ENCODE data around the gene KIF5B. TPM values are rescaled to one million over a fixed set of nuclear protein-coding genes. Genes with fewer than 3 reads are reported as not detected.

The KIF5B gene
- total and polyA plus RNA-seq, 7 donors = 42.6 to 270 (median 199) TPM

DNA sequence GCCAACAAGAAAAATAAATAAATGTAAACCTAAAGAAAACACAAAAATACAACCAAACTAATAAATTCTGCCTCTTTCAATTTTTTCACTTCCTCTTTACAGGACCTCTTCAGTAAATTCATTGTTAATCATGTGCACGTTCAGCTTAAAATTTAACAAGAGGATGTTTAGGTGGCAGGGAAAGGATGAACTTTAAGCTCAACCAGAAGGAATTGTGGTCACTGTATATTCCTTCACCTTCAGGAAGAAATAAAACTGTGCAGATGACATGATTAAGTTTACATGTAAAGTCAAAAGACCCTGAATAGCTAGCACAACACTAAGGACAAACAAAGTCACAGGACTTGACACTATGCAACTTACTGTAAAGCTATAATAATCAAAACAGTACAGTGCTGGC lies 33.0 kb downstream of the KIF5B start:
- intact Hi-C loops (cut with DNase I) = no loop called here
- peaks cover 18 to 89% (median 60%) of the 10 kb centered on the region in 4 donors for H3K36me3 ChIP-seq
- DNase-seq = no peak
- H3K27ac ChIP-seq = no peak overlapping the region
- WGBS, 2 donors = 21 to 45% methylated on average over 1 of the region's 1 CpG
- H3K4me1 ChIP-seq = peaks cover 0 to 7% (median 2%) of the 10 kb centered on the region in 4 donors
- no peaks in the 10 kb centered on the region for H3K9me3 ChIP-seq
- no peaks in the 10 kb centered on the region for H3K27me3 ChIP-seq
- no peak overlapping the region for H3K4me3 ChIP-seq
- no peak for TF ChIP-seq POLR2A (IDR thresholded peaks at IDR 0.05)
- TF ChIP-seq POLR2AphosphoS5 (IDR thresholded peaks at IDR 0.05) = no peak
- TF ChIP-seq EP300 (IDR thresholded peaks at IDR 0.05) = no peak
- TF ChIP-seq, protein P1, sequence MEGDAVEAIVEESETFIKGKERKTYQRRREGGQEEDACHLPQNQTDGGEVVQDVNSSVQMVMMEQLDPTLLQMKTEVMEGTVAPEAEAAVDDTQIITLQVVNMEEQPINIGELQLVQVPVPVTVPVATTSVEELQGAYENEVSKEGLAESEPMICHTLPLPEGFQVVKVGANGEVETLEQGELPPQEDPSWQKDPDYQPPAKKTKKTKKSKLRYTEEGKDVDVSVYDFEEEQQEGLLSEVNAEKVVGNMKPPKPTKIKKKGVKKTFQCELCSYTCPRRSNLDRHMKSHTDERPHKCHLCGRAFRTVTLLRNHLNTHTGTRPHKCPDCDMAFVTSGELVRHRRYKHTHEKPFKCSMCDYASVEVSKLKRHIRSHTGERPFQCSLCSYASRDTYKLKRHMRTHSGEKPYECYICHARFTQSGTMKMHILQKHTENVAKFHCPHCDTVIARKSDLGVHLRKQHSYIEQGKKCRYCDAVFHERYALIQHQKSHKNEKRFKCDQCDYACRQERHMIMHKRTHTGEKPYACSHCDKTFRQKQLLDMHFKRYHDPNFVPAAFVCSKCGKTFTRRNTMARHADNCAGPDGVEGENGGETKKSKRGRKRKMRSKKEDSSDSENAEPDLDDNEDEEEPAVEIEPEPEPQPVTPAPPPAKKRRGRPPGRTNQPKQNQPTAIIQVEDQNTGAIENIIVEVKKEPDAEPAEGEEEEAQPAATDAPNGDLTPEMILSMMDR (IDR thresholded peaks at IDR 0.05) = no peak

DNA sequence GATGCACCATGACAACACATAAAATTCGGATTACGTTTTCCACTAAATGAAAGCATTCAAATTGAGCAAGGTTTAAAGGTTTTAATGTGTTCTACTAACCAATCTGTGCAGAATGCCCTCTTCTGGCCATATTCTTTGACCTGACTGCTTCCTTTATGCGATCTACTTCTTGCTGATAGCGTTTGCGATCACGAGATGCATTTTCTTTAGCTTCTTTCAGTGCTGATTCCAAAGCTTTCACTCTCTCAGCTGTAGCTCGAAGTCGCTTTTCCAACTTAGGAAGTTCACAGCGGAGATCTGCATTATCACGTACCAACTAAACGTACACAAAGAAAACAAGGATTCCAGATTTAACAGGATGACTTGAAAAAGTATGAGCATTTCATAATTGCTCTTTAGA lies 39.2 kb downstream of the KIF5B start:
- Histone ChIP-seq H3K4me1 (peaks cover 0 to 5% (median 2%) of the 10 kb centered on the region in 4 donors), H3K36me3 (peaks cover 48 to 99% (median 84%) of the 10 kb centered on the region in 4 donors), H3K9me3 (no peaks in the 10 kb centered on the region), H3K4me3 (no peak overlapping the region), H3K27me3 (no peaks in the 10 kb centered on the region), H3K27ac (no peak overlapping the region)
- no peak for TF ChIP-seq EP300 (IDR thresholded peaks at IDR 0.05)
- TF ChIP-seq POLR2A (IDR thresholded peaks at IDR 0.05) = no peak
- TF ChIP-seq POLR2AphosphoS5 (IDR thresholded peaks at IDR 0.05) = no peak
- TF ChIP-seq, protein P1 (IDR thresholded peaks at IDR 0.05) = no peak
- WGBS, 2 donors = 95 to 97% methylated on average over 11 of the region's 11 CpGs
- intact Hi-C loops (cut with DNase I) = no loop called here
- no peak for DNase-seq

DNA sequence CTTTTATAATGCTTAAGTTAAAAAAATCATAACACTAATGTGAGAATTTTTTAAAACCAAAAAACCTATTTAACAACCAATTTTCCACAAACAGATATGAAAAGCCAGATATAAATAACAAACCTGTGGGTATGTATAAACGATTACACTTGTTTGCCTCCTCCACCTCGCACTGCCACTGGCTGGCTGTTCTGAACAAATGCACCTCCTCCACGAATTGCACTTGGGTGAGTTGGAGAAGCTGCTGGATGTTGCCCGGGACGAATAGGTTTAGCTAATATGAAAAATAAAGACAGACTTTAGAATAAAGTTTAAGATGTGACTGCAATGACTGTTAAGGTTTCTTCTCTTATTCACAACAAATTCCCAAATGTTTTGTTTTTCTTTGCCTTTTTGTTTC lies 40.8 kb downstream of the KIF5B start:
- DNase-seq = no peak
- Histone ChIP-seq H3K27ac (no peak overlapping the region), H3K4me3 (no peak overlapping the region), H3K9me3 (no peaks in the 10 kb centered on the region), H3K27me3 (no peaks in the 10 kb centered on the region), H3K36me3 (peaks cover 39 to 99% (median 67%) of the 10 kb centered on the region in 4 donors), H3K4me1 (peaks cover 0 to 15% (median 8%) of the 10 kb centered on the region in 4 donors)
- intact Hi-C loops (cut with DNase I) = no loop called here
- TF ChIP-seq, protein P1 (IDR thresholded peaks at IDR 0.05) = no peak
- no peak for TF ChIP-seq EP300 (IDR thresholded peaks at IDR 0.05)
- TF ChIP-seq POLR2AphosphoS5 (IDR thresholded peaks at IDR 0.05) = no peak
- TF ChIP-seq POLR2A (IDR thresholded peaks at IDR 0.05) = no peak
- 91 to 92% methylated on average over 5 of the region's 5 CpGs for WGBS, 2 donors

DNA sequence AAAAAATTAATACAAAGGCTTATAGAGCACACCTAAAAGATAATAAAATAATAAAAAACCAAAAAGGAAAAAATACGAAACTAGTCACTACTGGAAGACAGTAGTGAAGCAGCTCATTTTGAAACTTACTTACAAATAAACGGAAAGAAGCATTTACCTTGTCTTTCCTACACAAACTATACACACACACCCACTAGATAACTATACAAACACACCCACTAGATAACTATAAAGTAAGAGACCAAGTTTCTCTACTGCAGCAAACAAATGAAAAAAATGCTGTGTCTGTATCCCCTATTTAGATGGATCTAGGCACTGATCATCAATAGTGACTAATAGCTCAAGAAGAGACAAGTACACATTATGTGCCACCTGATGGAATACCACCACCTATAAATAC lies 49.2 kb downstream of the KIF5B start:
- H3K9me3 ChIP-seq = no peaks in the 10 kb centered on the region
- H3K27ac ChIP-seq = no peak overlapping the region
- no peak overlapping the region for H3K4me3 ChIP-seq
- peaks cover 0 to 56% (median 0%) of the 10 kb centered on the region in 4 donors for H3K36me3 ChIP-seq
- no peak for TF ChIP-seq EP300 (IDR thresholded peaks at IDR 0.05)
- TF ChIP-seq POLR2A (IDR thresholded peaks at IDR 0.05) = no peak
- TF ChIP-seq, protein P1 (IDR thresholded peaks at IDR 0.05) = no peak
- no peak for TF ChIP-seq POLR2AphosphoS5 (IDR thresholded peaks at IDR 0.05)
- intact Hi-C loops (cut with DNase I) = loop anchor here (5.0 kb wide), 1 partner anchor 35 kb away; no protein-coding TSS in a partner anchor
- no peak for DNase-seq
- WGBS, 2 donors = 25 to 70% methylated on average over 2 of the region's 2 CpGs
- peaks cover 0 to 19% (median 16%) of the 10 kb centered on the region in 4 donors for H3K4me1 ChIP-seq
- H3K27me3 ChIP-seq = no peaks in the 10 kb centered on the region

DNA sequence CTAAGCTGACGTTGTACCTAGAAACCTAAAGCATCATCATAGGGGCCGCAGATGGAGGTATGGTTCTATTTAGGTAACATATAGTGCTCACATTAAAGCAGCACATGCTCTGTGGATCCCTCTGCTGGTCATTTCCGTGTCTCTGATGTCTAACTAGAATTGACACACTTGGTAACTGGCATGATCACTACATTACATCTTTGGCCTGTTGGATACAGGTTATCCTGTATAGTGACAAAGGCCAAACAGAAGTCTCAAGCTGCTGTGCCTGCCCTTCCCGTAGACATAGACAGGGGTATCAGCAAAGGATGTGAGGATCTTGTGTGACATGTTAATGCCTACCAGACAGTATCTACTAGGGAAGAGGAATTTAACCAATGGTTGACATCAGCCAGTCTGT lies 51.2 kb downstream of the KIF5B start:
- WGBS, 2 donors = 57 to 65% methylated on average over 4 of the region's 4 CpGs
- no peaks in the 10 kb centered on the region for H3K9me3 ChIP-seq
- H3K27ac ChIP-seq = peak overlapping the region in 2 of 4 donors; percentile 26 to 39
- intact Hi-C loops (cut with DNase I) = loop anchor here (5.0 kb wide), 1 partner anchor 37 kb away; no protein-coding TSS in a partner anchor
- no peak overlapping the region for H3K4me3 ChIP-seq
- H3K4me1 ChIP-seq = peaks cover 0 to 10% (median 9%) of the 10 kb centered on the region in 4 donors
- TF ChIP-seq POLR2AphosphoS5 (IDR thresholded peaks at IDR 0.05) = peak in 1 of 4 donors; percentile 26
- TF ChIP-seq, protein P1 (IDR thresholded peaks at IDR 0.05) = peak in 2 of 4 experiments; percentile 19 to 43
- TF ChIP-seq POLR2A (IDR thresholded peaks at IDR 0.05) = no peak
- H3K36me3 ChIP-seq = peaks cover 0 to 36% (median 0%) of the 10 kb centered on the region in 4 donors
- DNase-seq = no peak
- H3K27me3 ChIP-seq = no peaks in the 10 kb centered on the region

All from sigmoid colon (tissue), 7 donors.